Middle frontal gyrus (tissue), 1 donor: ENCODE data around the gene TTC13.
"Not testable (repeated sequence)": the region's sequence is repeated elsewhere in the genome, so short reads cannot be mapped to it uniquely, and the experiment has no call there.

Experiments
- DNase-seq: peaks from one replicate; pipeline ENCODE4 v3.0.0-alpha.2; 2015; ENCODE audit warnings: low spot score; ENCODE audit errors: extremely low spot score

The TTC13 gene

GRCh38 chr1:230987448-230987847 lies 8.8 kb upstream of the TTC13 start:
- DNase-seq, result no peak

- DNase-seq, result no peak
Observed at GRCh38 chr1:230986976-230987375, 8.3 kb upstream of the TTC13 start.

GRCh38 chr1:230985711-230986110 lies 7.0 kb upstream of the TTC13 start:
- DNase-seq, result no peak

- not testable (repeated sequence) for DNase-seq
Observed at GRCh38 chr1:230984622-230985515, 6.2 kb upstream of the TTC13 start.

GRCh38 chr1:230983811-230984210 lies 5.2 kb upstream of the TTC13 start:
- DNase-seq, result no peak

- no peak for DNase-seq
Observed at GRCh38 chr1:230982696-230983095, 4.0 kb upstream of the TTC13 start.

- no peak for DNase-seq
Observed at GRCh38 chr1:230979952-230980351, 1.3 kb upstream of the TTC13 start.

- no peak for DNase-seq
Observed at GRCh38 chr1:230979389-230979716, 692 bp upstream of the TTC13 start.

- no peak for DNase-seq
Observed at GRCh38 chr1:230977761-230978490, 735 bp downstream of the TTC13 start.

GRCh38 chr1:230976825-230977747 lies 1.6 kb downstream of the TTC13 start:
- DNase-seq, result no peak

- DNase-seq, result no peak
Observed at GRCh38 chr1:230976360-230976759, 2.3 kb downstream of the TTC13 start.

- no peak for DNase-seq
Observed at GRCh38 chr1:230975636-230976035, 3.0 kb downstream of the TTC13 start.

- no peak for DNase-seq
Observed at GRCh38 chr1:230972855-230973271, 5.8 kb downstream of the TTC13 start.

GRCh38 chr1:230971771-230972170 lies 6.9 kb downstream of the TTC13 start:
- DNase-seq, result no peak

- DNase-seq, result no peak
Observed at GRCh38 chr1:230970432-230970831, 8.2 kb downstream of the TTC13 start.

GRCh38 chr1:230966358-230966873 lies 12.2 kb downstream of the TTC13 start:
- DNase-seq, result no peak

GRCh38 chr1:230965535-230965934 lies 13.1 kb downstream of the TTC13 start:
- no peak for DNase-seq

- no peak for DNase-seq
Observed at GRCh38 chr1:230964896-230965295, 13.8 kb downstream of the TTC13 start.

GRCh38 chr1:230958370-230958769 lies 20.3 kb downstream of the TTC13 start:
- no peak for DNase-seq

- no peak for DNase-seq
Observed at GRCh38 chr1:230957580-230957989, 21.1 kb downstream of the TTC13 start.

GRCh38 chr1:230950404-230950803 lies 28.3 kb downstream of the TTC13 start:
- no peak for DNase-seq
